Activated T-cell treated with anti-CD3 and anti-CD28 coated beads, Interleukin-2, amount 50 U/mL, for 4 hours (primary cell): ENCODE data around the gene PDE4D. TPM values are rescaled to one million over a fixed set of nuclear protein-coding genes. Genes with fewer than 3 reads are reported as not detected.
A peak's percentile ranks its signal among the peaks of the same experiment; 100 is the strongest.

Experiments used
- ATAC-seq, 2 donors: fragments of 200-7000 bp; cut with Tn5 transposase; one replicate each; pipeline ENCODE4 v1.10.0; 2021
- DNase-seq: peaks from one replicate; pipeline ENCODE4 v3.0.0-alpha.2; 2020
- H3K27me3 Mint-ChIP-seq: one replicate; pipeline ENCODE4 v1.8.0; 2021; ENCODE audit warnings: low read depth, mixed read lengths
- H3K36me3 Mint-ChIP-seq: one replicate; pipeline ENCODE4 v1.8.0; 2022; ENCODE audit warnings: mixed read lengths; ENCODE audit not compliant: insufficient read depth
- H3K4me1 Mint-ChIP-seq: one replicate; pipeline ENCODE4 v1.8.0; 2021; ENCODE audit warnings: low read depth, mixed read lengths
- H3K4me3 Mint-ChIP-seq: one replicate; pipeline ENCODE4 v1.8.0; 2021; ENCODE audit warnings: mild to moderate bottlenecking, moderate library complexity, mixed read lengths
- H3K9me3 Mint-ChIP-seq: one replicate; pipeline ENCODE4 v1.8.0; 2021; ENCODE audit warnings: mixed read lengths
- total RNA-seq, 3 donors: library from RNA; stranded (reverse); gene quantifications; one replicate each; pipeline ENCODE4 v1.2.1, GENCODE V29; 2021

PDE4D gene
- total RNA-seq, 3 donors from 2014 or later = 13.9 to 17.1 (median 16.7) TPM

DNA sequence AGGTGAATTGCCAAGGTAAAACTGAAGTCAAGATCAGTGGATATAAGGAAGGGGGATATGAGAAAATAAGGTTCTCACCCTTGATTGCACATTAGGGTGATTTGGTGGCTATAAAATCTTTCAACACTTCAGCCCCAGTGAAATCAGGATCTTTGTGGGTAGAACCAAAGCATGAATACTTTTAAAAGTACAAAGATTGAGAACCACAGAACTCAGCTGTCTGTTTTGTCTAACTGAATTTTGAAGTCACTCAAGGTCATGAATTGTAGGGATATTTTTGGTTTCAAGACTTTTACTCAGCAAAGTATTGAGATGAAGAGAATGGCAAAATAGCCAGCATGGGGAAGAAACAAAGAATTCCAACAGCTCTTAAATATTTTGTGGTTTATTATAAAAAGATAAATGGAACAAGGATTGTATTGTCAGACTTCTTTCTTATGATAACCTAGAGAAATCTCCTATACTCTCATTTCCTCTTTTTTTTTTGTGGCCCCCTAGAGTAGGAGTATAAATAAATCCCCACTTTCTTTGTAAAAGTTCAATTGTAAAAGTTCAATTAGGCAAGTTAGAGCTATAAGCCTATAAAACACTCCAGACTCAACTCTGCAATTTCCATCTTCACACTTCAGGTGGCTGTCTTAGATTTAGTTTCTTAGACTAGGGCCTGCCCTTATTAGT, 272.9 kb downstream of the PDE4D start:
- ATAC-seq (no peak), DNase-seq (no peak)
- Mint-ChIP-seq H3K27me3 (no peaks in the 10 kb centered on the region), H3K9me3 (no peaks in the 10 kb centered on the region), H3K4me3 (no peak overlapping the region), H3K36me3 (no peaks in the 10 kb centered on the region), H3K4me1 (no peaks in the 10 kb centered on the region)

DNA sequence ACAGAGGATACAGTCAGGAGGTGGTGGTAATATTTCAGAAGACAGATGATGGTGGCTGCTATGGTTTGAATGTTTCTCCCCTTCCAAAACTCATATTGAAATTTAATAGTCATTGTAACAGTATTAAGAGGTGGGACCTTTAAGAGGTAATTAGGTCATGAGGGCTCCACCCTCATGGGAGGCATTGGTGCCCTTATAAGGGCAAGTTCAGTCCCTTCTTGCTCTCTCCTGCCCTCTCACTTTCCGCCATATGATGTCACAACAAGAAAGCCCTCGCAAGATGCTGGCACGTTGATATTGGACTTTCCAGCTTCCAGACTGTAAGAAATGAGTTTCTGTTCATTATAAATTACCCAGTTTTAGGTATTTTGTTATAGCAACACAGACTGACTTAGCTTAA, 274.9 kb downstream of the PDE4D start:
- no peak for ATAC-seq
- Mint-ChIP-seq H3K27me3 (no peaks in the 10 kb centered on the region), H3K4me3 (no peak overlapping the region), H3K36me3 (no peaks in the 10 kb centered on the region), H3K9me3 (no peaks in the 10 kb centered on the region), H3K4me1 (no peaks in the 10 kb centered on the region)
- no peak for DNase-seq

DNA sequence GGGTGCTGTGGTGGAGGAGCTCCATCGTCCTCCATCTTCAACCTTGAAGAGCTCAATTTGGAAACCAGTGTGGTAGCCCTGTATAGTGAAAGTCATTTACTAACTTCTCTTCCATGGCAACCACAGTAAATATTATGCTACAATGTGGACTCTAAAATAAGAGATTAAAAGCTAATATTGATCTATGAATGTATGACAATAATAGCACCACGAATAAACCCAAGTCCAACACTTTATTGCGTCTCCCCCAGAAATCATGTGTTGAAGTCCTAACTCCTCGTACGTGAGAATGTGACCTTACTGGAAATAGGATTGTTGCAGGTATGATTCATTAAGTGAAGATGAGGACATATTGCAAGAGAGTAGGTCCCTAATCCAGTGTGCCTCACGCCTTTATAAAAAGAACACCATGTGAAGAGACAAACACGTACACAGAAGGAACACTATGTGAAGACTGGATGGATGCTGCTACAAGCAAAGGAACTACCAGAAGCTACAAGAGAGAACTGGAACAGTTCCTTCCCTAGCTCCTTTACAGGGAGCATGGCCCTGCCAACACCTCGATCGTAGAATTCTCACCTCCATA, 276.2 kb downstream of the PDE4D start:
- H3K9me3 Mint-ChIP-seq = no peaks in the 10 kb centered on the region
- H3K4me1 Mint-ChIP-seq = no peaks in the 10 kb centered on the region
- no peak for DNase-seq
- ATAC-seq = no peak
- H3K27me3 Mint-ChIP-seq = no peaks in the 10 kb centered on the region
- H3K36me3 Mint-ChIP-seq = no peaks in the 10 kb centered on the region
- H3K4me3 Mint-ChIP-seq = no peak overlapping the region

DNA sequence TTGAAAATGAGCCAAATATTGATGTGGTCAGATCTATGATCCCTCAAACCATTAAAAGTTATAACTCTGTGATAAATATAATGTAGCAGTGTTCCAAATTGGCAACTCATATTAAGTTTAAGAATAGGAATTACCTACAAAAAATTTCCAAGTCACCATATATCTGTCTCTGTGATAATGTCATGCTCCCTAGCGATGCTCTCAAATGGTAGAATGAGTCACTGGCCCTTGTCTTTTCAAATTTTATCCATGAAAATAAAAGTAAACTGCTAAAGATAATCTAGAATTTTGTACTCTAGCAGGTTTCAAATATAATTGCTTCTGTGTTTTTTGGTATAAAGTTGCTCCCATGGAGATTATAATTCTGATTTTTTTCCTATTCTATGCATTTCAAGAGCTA, 277.1 kb downstream of the PDE4D start:
- no peak for ATAC-seq
- Mint-ChIP-seq H3K36me3 (no peaks in the 10 kb centered on the region), H3K27me3 (no peaks in the 10 kb centered on the region), H3K9me3 (no peaks in the 10 kb centered on the region), H3K4me1 (no peaks in the 10 kb centered on the region), H3K4me3 (no peak overlapping the region)
- no peak for DNase-seq

DNA sequence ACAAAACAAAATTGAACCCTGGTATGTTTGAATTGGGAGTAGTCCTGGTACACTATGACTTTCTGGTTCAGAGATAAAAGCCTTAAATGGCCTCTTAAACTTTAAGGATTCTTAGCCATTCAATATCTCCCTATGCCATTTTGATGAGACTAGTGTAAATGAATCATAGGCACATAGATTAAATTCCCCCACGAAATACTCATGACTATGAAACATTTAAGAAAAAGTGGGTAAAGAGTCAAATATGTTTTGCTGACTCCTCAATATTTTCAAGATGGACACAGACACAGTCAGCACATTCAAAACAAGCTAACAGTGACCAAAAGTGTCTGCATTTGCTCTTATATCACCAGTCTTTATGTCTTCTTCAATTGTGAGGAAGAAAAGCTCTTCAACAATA, 278.3 kb downstream of the PDE4D start:
- Mint-ChIP-seq H3K36me3 (no peaks in the 10 kb centered on the region), H3K27me3 (no peaks in the 10 kb centered on the region), H3K4me3 (no peak overlapping the region), H3K4me1 (no peaks in the 10 kb centered on the region), H3K9me3 (no peaks in the 10 kb centered on the region)
- DNase-seq = no peak
- ATAC-seq = no peak

DNA sequence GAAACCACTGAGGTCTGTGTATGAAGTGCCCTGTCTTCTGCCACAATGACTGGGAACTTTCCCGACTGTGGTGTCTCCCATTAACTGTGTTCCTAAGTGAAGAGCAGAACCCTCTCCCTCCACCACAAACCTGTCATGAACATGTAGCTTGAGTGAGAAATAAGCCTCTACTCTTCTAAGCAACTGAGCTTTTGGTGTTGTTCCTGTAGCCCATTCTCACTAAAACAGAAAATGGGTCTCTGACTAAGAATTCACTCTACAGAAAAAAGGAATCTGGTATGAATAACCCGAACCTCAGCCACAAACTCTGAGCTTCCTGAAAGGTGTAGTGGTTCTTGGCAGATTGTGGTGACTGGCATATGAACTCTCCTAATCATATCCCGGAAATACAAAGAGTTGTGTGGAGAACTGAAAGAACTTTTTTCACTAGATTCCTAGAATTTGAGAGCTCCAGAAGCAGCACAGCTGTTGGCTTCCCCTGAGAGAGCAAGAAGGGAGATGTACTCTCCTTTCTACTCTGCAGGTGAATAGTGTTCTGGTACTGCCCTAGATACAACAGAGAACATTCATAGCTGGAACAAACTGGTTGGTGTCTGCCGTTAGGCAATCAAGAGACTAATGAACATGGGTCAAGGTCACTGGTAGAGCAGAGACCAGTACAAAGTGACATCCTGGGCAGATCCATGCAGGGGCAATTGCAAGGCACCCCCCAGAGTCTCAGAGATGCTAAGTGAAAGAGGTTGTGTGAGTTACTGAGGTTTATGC, 283.8 kb downstream of the PDE4D start:
- H3K36me3 Mint-ChIP-seq = no peaks in the 10 kb centered on the region
- ATAC-seq (peak; percentile 62 to 65), DNase-seq (no peak)
- H3K27me3 Mint-ChIP-seq = peaks cover 7% of the 10 kb centered on the region
- no peak overlapping the region for H3K4me3 Mint-ChIP-seq
- no peaks in the 10 kb centered on the region for H3K9me3 Mint-ChIP-seq
- H3K4me1 Mint-ChIP-seq = peaks cover 2% of the 10 kb centered on the region

DNA sequence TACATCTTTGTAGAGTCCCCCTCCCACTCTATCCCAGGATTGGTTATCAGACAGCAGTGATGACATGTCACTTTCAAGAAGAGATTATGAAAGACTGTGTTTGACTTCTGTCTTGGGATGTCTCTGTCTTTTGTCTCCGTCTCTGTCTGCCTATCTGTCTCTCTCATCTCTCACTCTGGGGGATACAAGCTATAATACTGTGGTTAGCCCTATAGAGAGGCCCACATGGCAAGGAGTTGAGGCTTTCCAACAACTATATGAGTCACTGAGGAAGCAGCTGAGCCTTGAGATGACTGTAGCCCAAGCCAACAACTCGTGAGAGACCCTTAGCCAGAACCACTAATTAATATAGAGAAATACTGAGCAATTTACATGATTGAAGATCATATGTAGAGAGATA, 284.8 kb downstream of the PDE4D start:
- peaks cover 7% of the 10 kb centered on the region for H3K27me3 Mint-ChIP-seq
- no peaks in the 10 kb centered on the region for H3K36me3 Mint-ChIP-seq
- no peaks in the 10 kb centered on the region for H3K9me3 Mint-ChIP-seq
- ATAC-seq (peak; percentile 44 to 56), DNase-seq (no peak)
- no peak overlapping the region for H3K4me3 Mint-ChIP-seq
- H3K4me1 Mint-ChIP-seq = peaks cover 2% of the 10 kb centered on the region

DNA sequence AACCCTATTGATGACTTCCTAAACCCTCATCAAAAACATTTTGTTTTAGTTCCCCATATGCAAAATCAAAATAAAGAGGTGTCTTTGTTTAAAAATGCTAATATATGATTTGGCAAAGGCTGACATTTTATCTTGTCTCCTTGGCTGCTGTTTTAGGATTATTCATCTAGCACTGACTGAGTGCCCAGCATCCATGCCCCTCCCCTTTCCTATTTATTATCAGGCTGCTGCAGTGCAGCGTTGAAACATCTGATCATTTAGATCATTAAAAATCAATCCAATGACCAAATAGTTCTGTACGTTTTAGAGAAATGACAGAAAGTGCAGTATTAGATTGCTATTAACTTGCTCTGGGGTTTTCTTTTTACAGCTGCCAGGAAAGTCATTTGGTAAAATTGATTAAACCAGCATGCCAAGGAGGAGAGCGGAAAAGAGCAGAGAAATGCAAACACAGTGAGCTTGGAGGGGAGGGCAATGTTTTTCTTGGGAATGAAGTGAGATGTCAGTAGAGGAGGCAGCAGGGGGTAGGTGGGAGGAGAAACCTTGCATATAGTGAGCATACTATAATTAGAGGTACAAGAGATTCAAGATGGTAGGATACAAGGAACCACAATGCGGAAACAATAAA, 286.3 kb downstream of the PDE4D start:
- Mint-ChIP-seq H3K9me3 (no peaks in the 10 kb centered on the region), H3K4me1 (peaks cover 2% of the 10 kb centered on the region), H3K27me3 (peaks cover 7% of the 10 kb centered on the region), H3K4me3 (no peak overlapping the region), H3K36me3 (no peaks in the 10 kb centered on the region)
- ATAC-seq = no peak
- DNase-seq = no peak

DNA sequence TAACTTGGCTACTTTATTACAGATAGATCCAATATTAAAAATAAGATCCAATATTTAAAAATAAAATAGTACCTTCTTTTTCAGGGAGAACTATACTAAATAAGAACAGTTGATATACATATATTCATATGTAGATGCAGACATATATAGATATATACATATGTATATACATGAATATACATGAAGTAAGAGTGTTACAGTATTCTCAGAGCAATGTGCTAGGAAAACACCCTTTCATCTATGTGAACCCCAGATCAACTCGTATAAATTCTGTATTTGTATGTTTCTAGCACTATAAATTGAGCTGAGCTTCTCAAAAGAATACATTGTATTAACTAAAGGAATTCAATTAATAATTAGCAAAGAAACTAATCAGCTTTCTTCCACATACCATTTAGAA, 287.6 kb downstream of the PDE4D start:
- H3K36me3 Mint-ChIP-seq = no peaks in the 10 kb centered on the region

DNA sequence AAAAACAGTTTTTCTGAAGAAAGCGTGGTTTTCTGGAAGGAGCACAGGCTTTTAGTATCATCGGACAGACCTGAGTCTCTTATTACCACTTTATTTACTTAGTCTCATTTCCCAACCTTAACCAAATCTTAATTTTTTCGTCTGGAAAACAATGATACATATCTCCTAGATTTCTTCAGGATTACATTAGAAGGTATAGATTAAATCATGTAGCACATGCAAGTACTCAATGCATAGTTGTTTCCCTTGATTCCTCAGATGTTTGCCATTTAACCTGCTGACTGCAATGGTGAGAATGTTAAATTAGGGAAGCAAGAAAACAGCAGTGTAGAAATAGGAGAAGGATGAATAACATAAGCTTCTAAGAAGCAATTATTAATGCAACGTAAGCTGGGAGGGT, 289.4 kb downstream of the PDE4D start:
- peaks cover 7% of the 10 kb centered on the region for H3K27me3 Mint-ChIP-seq
- H3K4me3 Mint-ChIP-seq = no peak overlapping the region
- H3K9me3 Mint-ChIP-seq = no peaks in the 10 kb centered on the region
- no peak for DNase-seq
- peaks cover 2% of the 10 kb centered on the region for H3K4me1 Mint-ChIP-seq
- no peak for ATAC-seq
- no peaks in the 10 kb centered on the region for H3K36me3 Mint-ChIP-seq

More for the DNA sequence above, 287.6 kb downstream of the PDE4D start:
- DNase-seq (no peak), ATAC-seq (no peak)
- Mint-ChIP-seq H3K4me1 (peaks cover 2% of the 10 kb centered on the region), H3K9me3 (no peaks in the 10 kb centered on the region), H3K27me3 (peaks cover 7% of the 10 kb centered on the region), H3K4me3 (no peak overlapping the region)

DNA sequence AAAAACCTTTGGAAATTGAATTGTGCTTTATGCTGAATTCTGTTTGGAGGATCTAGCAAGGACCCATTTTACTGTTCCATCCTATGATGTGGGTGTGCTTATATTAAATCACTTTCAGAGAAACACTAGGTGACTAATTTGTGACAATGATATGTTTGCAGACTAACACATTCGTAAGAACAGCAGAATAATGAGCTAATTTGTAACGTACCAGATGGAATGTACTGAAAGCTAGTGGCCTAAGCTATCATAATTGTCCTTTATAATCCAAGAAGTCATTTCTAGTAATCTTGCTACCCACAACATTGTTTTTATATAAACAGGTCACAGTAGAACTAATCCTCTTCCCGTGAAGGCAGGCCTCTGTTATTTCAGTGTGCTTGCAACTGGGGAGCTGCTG, 292.5 kb downstream of the PDE4D start:
- Mint-ChIP-seq H3K4me1 (peaks cover 3% of the 10 kb centered on the region), H3K27me3 (no peaks in the 10 kb centered on the region), H3K9me3 (no peaks in the 10 kb centered on the region), H3K4me3 (no peak overlapping the region), H3K36me3 (no peaks in the 10 kb centered on the region)
- DNase-seq = no peak
- ATAC-seq = no peak

DNA sequence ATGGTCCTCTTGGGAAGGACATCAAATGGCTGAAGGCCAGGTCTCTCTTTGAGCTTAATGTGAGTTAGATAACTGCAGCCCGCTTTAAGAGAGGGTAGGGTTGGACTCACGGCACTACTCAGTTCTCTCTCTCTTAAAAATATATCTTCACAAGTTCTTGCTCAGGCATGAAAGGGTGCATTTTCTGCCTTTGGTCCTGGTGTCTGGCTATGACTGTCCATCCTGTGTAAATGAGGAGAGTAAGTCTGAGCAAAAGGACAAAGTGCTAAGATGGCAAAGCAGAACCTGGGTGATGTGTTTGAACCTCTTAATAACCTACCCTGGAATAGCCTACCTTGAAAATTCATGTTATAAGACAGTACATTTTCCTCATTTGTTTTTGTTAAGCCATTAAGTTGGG, 293.4 kb downstream of the PDE4D start:
- H3K4me3 Mint-ChIP-seq = no peak overlapping the region
- no peaks in the 10 kb centered on the region for H3K36me3 Mint-ChIP-seq
- H3K27me3 Mint-ChIP-seq = no peaks in the 10 kb centered on the region
- no peak for ATAC-seq
- DNase-seq = no peak
- H3K9me3 Mint-ChIP-seq = peaks cover 3% of the 10 kb centered on the region
- peaks cover 3% of the 10 kb centered on the region for H3K4me1 Mint-ChIP-seq

DNA sequence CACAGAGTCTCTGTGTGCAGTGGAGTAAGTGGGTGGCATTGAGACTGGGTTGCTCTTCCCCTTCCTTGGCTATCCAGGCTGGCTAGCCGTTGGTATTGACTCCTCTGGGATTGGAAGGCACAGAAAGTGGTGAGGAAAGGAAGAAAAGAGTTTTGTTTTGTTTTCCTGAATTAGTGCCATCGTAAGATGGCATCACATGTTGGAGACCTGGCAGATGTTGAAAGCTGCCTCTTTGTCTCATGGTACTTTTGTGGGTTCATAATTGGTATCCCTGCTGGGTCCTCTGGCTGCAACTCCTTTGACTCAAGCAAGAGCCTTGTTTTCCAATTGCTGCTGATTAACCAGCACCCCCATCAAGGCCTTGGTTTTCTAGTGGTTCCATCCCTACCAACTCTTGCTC, 293.8 kb downstream of the PDE4D start:
- Mint-ChIP-seq H3K9me3 (peaks cover 3% of the 10 kb centered on the region), H3K27me3 (no peaks in the 10 kb centered on the region), H3K4me1 (peaks cover 3% of the 10 kb centered on the region), H3K4me3 (no peak overlapping the region), H3K36me3 (no peaks in the 10 kb centered on the region)
- ATAC-seq = no peak
- no peak for DNase-seq

DNA sequence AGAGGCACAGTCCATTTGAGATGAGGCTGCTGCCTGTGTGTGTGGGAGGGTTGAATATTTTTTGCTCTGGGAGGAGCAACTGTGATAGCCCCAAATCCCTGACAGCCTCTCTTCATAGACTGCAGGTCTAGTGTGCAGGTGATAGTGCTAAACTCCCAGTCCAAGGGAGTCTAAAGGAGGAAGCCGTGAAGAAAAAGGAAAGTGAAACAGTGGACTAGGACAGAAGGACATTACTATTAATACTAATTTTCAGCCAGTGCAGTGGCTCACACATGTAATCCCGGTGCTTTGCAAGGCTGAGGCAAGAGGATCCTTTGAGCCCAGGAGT, 295.0 kb downstream of the PDE4D start:
- Mint-ChIP-seq H3K9me3 (peaks cover 3% of the 10 kb centered on the region), H3K36me3 (no peaks in the 10 kb centered on the region), H3K4me3 (no peak overlapping the region), H3K4me1 (peaks cover 3% of the 10 kb centered on the region), H3K27me3 (no peaks in the 10 kb centered on the region)
- no peak for ATAC-seq
- DNase-seq = no peak
